VCaP (cell line): ENCODE results near the gene GRAP.

Source experiments
- H3K27ac ChIP-seq: fragments of 450-650 bp; 2 replicates; pipeline ENCODE4 v1.5.1; 2017
- TF ChIP-seq, protein P1 (sequence below): fragments of 450-650 bp; conservative IDR thresholded peaks from 2 replicates; pipeline ENCODE4 v1.5.1; 2017; ENCODE audit warnings: mild to moderate bottlenecking, moderate library complexity

Gene GRAP

DNA sequence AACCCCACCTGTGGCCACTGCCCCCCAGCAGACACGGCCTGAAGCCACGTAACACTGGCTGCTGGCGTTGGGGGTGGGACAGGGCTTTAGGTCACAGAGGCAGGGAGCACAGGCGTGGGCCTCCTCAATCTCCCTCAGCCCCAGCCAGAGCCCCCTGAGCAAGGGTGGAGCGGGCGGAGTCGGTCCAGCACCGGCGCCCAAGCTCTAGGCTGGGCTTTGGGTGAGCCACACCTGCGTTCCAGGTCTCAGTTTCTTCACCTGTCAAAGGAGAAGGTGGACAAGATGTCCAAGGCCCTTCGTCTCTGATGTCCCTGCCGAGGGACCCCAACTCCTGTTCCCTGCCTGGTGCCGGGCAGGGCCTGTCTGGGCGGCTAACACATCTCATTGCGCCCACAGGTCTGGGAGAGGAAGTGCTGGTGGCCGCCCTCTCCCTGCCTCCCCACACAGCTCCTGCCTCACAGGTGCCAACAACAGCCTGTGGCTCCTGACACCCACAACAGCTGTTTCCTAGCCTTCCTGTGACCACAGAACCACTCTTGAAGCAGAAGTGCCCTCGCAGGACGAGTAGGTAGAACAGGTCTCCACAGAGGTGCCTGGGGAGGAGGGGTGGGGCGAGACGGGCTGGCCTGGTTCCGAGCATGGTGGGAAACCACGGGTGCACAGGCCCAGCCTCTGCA, 54.2 kb downstream of the GRAP start:
- no peak overlapping the region for H3K27ac ChIP-seq
- TF ChIP-seq, protein P1, sequence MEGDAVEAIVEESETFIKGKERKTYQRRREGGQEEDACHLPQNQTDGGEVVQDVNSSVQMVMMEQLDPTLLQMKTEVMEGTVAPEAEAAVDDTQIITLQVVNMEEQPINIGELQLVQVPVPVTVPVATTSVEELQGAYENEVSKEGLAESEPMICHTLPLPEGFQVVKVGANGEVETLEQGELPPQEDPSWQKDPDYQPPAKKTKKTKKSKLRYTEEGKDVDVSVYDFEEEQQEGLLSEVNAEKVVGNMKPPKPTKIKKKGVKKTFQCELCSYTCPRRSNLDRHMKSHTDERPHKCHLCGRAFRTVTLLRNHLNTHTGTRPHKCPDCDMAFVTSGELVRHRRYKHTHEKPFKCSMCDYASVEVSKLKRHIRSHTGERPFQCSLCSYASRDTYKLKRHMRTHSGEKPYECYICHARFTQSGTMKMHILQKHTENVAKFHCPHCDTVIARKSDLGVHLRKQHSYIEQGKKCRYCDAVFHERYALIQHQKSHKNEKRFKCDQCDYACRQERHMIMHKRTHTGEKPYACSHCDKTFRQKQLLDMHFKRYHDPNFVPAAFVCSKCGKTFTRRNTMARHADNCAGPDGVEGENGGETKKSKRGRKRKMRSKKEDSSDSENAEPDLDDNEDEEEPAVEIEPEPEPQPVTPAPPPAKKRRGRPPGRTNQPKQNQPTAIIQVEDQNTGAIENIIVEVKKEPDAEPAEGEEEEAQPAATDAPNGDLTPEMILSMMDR, result no peak

DNA sequence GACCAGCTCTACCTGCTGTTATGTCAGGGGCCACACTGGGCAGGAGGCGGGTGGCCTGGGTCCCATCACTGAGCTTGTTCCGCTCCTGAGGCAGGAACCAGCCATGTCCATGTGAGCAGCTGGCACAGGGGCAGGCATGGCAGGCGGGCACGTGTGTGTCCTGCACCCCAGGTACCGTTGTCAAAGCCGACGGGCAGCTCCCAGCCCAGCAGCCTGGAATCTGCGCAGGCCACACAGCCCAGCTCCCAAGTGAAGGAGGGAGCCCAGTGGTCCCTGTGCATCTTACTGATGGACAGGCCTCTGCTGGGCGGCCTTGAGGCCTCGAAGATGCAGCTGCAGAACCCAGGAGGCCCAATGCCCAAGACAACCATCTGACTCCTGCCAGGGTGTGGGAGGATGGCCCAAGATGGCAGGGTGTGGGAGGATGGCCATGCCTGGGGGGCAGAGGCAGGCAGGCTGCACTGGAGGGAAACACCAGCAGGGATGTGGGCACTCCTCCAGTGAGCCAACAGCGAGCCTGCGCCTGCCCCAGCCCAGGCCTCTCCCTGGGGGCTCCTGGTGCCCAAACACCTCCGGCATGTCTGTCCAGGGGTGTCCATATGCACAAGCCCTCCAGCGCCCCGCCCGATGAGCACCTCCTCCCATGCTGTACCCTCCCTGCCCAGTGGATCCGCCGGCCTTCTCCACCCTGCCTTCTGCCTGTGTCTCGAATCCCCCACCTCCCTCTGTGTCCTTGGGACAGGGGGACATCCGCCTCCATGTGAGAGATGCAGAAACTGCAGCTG, 55.0 kb downstream of the GRAP start:
- TF ChIP-seq, protein P1, result no peak
- no peak overlapping the region for H3K27ac ChIP-seq

DNA sequence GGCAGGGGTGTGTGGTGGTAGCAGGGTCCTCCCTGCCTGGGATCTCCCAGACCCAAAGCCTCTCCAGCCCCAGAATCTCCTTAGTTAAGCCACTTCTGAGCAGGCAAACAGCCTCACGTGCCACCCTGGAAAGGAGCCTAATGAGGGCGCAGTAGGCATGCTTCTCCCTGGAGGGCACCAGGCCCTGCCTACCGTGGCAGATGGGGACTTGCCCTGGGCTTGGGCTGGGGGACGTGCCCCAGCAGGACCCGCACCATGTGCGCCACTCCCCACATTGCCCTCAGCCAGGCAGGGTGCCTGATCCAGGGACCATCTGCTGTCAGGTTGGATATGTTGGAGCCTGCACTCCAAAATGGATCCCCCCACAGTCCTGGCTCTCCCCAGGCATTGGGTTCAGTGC, 56.4 kb downstream of the GRAP start:
- TF ChIP-seq, protein P1, result no peak
- H3K27ac ChIP-seq, result no peak overlapping the region

DNA sequence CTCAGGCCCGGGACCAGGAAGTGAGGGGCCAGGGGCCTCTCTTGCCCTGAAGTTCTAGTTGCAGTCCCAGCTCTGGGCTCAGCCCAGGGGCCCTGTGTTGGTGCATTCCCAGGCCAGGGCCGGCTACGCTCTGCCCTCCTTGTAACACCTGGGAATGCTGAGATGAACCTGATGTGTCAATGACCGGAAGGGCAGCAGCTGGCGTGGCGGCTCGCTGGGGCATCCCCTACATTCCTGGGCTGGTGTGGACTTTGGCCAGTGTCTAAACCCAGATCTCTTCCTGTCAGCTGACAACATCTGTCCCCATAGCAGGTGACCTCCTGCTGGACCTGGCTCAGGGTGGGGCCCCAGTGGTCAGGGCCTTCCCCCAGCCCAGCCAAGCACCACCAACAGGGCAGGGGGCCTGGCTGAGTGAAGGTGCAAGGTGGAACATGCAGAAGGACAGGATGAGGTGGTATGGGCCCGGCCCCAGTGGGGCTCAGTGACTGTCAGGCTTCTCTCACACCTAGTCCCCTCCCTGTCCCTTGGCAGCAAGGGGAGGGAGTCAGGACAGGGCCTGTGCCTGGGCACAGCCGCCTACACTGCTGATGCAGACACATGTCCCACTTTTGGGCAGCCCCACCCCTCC, 58.1 kb downstream of the GRAP start:
- TF ChIP-seq, protein P1, result no peak
- peak overlapping the region; percentile 5; the same call in 1 of the 2 replicates for H3K27ac ChIP-seq

DNA sequence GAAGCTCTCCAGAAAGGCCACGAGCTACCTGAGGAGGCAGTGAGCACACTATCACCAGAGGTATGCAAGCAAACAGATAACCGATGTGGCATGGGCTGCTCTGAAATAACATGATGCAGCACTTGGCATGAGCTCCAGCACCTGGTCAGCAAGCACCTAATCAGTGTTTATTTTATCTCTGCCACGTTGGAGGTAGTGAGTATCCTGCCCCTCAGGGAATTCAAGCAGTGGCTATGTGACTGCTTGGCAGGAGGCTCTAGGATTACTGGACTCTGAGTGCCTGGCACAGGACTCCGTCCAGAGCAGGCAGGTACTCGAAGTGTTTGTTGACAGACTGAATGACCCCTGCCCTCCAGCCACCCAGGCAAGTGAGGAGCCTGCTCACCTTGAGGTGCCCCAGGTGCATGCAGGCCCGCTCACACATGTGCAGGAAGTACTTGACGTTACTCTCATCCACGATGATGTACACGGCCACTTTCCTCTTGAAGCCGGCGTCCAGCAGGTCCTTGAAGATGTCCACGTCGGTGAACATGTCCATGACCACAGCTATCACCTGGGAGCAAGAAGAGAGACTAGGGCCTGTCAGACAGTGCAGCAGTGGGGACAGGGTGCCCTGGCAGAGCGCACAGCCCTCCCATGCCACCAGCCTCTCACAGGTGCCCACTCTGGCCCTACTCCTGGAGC, 58.8 kb downstream of the GRAP start:
- TF ChIP-seq, protein P1, result no peak
- H3K27ac ChIP-seq, result peak overlapping the region; percentile 5; the same call in 1 of the 2 replicates

DNA sequence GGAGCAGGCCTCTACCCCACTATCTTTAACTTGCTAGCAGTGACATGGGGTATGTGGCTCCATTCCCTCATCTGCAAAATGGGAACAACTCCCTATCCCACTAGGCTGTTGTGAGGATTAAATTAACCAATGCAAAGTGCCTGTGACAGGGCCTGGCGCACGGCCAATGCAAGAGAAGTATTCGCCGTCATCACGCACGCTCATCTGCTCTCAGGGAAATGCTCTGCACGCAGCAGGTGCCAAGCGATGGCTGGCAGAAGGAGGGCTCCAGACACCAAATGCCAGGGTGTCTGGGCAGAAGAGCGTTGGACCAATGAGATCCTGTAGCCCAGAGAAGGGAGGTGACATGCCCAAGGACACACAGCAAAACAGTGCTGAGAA, 59.5 kb downstream of the GRAP start:
- TF ChIP-seq, protein P1, result no peak
- peak overlapping the region; percentile 5; the same call in 1 of the 2 replicates for H3K27ac ChIP-seq
